Tongue (tissue), 2 donors: ENCODE measurements around the gene CACNA2D3. TPM values are rescaled to one million over a fixed set of nuclear protein-coding genes. Genes with fewer than 3 reads are reported as not detected.
"Not testable (repeated sequence)": the region's sequence is repeated elsewhere in the genome, so short reads cannot be mapped to it uniquely, and the experiment has no call there.

Experiments
- DNase-seq: peaks from one replicate; pipeline ENCODE4 v3.0.0-alpha.2; 2015
- total RNA-seq: library from RNA; depleted of rRNA; stranded (reverse); fragments of >200 nt; gene quantifications from one replicate; pipeline ENCODE4 v1.2.3, GENCODE V29; 2014

Gene CACNA2D3
- total RNA-seq, 1 donor from 2014 or later, result 2.5 TPM

DNA sequence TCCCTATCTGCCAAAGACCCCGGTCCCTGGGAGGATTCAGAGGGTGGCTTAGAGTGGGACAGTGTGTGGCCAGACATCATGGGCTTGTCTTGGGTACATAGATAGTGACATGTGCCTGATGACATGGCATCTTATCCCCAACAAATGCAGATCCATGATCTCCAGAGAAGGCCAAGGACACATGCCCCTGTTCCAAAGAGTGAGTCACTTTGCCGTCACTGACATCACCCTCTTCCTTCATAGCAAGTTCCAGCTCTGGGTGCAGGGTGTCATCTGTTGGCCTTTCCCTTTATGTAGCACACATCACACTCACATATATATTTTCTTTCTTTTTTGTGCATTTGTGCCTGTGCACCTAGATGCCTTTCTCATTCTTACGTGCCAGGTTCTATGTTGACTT, 455.0 kb downstream of the CACNA2D3 start:
- DNase-seq, result no peak

DNA sequence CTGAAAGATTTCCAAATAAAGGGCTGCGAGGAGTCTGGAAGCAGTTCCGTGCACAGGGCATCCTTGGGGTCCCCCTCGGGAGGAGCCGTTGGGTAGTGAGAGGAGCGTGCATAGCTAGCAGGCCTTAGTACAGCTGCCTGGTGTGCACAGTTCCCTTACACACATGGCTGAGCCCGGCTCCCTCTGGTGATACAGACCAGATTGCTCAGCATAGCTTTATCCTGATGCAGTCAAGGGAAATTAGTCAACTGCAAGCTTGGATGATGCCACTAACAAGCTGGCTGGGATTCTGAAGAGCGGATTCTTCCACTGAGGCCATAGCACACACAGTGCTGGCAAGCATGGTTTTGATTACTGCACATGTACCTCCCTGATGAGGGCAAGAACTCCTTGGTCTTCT, 456.1 kb downstream of the CACNA2D3 start:
- peak; percentile 30 for DNase-seq

DNA sequence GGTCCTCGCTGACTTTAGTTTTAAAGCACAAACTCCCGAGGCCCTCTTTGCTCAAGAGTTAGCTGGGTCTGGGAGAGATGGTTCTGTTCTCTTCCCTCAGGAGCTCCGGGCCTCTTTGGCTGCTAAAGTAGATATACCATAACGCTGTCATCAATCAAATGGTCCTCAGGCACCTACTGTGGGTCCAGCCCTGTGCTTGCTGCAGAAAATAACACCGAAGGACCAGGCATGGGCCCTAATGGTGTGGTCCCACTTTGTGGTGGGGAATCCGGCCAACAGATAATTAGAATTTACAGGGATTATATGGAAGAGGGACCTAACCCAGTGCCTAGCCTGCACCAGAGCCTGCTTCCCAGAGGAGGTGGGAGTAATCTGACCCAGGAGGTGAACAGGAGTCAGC, 458.1 kb downstream of the CACNA2D3 start:
- DNase-seq, result no peak

DNA sequence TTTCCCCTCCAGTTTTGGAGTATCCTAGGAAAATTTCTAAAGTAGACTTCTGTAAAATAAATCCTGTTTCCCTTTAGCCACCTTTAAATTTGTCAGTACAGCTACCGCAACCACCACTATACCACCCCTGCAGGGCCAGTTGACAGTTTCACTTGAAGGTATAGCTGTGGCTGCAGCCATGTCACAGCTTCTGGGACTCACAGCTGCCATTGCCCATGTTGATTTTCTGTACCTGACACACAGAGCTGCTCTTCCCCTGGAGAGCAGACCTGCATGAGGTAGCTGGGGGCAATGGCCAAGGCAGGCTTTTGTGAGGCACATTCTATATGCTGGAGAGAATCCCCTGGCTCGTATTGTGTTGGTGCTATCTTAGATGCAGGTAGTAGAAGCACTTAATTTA, 460.1 kb downstream of the CACNA2D3 start:
- no peak for DNase-seq

DNA sequence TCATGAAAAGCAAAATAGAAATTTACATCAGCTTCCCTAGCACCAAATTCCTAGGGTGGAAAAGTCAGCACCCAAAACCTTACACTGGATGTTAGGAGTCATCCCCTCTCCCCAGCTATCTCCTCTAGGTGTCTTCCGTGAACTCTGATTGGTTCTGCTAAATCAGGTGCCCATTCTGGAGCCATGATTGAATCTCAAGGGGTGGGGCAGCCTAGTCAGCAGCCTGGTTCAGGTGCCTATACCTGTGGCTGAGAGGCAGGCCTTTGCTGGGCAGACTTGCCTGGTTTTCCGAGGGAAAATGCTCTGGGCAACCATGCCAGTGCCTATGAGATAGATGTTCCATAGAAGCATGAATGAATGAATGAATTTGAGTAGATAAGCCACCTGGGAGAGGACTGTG, 468.8 kb downstream of the CACNA2D3 start:
- DNase-seq, result no peak

DNA sequence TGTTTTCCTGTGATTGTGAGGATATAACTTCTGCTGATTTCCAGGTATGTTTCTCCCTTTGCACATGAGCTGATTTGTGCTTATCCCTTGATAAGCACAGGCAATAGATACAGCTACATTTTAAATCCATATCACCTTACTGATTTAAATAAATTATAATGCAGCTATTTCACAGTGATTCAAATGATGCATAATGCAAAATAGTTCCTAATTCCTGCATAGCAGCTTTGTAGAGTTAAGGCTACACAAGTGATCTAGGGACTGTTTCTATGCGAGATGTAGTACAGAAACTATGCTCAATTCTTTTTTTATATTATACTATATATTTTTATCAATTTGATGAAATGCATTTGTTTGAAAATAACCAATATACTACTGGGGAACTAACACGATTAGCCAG, 471.3 kb downstream of the CACNA2D3 start:
- DNase-seq, result no peak

DNA sequence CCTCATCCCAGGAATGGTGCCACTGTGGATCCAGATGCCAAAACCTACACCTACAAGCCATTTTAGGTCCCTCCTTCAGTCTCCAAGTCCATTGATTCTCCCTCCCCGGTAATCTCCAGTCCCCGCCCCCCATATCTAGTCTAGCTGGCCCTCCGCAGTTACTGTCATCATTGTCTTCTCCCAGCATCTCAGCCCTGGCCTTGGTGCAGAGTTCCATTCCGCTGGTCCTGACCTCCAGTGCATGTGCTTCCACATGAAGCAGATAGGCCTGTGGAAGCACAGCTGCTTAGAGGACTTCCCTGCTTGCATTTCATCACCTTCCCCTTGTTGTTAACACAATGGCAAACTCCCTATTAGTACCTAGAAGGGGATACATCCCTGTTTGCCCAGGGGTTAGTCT, 473.7 kb downstream of the CACNA2D3 start:
- no peak for DNase-seq

DNA sequence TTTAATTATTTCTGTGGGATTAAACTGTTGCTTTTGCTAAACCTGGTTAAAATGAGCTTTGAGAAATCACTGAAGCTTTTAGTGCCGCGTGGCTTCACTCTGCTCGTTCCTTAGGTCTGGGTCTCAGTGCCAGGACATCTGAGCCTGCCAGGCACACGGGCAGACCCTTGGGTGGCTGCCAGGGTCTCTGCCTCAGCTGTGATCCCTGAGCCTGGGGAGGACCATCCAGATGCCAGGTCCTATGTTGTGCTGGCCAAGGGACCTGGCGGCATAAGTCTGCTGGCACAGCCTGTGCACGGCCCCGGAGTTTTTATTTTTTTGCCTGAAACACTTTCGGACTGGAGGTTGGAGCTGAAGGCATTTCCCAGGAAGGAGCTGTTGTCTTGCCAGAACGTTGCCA, 477.4 kb downstream of the CACNA2D3 start:
- DNase-seq, result peak; percentile 90

DNA sequence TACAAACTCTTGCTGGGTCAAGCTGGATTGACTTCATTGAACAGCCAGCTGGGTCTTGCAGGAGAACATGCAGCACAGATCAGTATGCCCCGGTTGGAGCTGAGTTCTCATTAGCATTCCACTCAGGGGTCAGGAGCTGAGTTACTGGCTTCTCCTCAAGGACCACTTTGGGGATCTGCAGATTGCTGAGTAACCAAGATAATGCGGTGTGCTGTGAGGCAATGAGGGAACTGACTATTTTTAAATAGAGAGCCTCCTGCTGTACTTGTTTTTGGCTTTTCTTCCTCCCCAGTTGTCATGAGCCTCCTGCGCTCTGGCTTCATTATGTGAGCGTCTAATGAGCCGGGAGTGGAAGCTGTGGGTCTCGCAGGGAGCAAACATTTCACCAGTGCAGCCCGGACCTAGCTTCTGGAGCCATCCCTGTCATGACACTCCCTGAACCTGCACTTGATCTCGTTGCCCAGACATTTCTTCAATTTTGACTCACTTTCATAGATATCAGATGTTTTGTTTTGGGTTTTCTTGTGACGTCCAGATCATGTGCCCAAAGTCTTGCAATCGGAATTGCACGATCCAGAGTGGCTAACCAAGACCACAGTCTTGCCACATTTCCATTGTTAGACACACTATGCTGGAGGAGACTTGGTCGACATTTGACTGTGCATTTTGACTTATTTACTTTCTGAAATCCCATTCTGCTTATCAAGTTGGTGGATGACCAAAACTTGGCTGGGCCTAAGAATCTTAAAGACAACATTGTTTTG, 478.3 kb downstream of the CACNA2D3 start:
- DNase-seq, result peak; percentile 55

DNA sequence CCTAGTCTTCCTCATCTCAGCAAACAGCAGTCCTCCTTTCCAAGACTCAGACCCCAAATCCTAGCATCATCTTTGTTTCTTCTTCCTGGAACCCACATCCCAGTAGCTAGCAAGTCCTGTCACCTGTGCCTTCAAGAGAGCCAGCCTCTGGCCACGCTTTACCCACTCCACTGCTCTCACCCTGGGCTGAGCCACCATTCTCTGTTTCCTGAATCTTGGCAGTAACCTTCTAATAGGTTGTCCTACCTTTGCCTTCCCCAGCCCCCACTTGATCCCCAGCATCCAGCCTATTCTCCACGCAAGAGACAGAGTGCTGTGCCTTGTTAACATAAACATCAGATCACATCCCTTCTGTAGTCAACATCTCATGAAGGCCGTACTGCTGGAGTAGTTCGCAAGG, 482.1 kb downstream of the CACNA2D3 start:
- DNase-seq, result no peak

DNA sequence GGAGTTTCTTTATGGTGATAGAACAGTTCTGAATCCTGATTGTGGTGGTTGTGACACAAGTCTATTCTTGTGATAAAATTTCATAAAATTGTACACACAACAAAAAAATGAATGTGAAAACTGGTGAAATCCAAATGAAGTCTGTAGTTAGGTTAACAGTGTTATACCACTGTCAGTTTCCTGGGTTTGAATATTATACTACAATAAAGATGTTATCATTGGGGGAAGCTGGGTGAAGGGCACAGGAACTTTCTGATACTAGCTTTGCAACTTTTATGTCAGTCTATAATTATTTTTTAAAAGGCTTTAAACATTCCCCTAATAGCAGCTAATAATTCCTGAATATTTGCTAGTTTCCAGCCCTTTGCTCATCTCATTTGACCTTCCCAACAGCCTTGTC, 485.7 kb downstream of the CACNA2D3 start:
- DNase-seq, result no peak

DNA sequence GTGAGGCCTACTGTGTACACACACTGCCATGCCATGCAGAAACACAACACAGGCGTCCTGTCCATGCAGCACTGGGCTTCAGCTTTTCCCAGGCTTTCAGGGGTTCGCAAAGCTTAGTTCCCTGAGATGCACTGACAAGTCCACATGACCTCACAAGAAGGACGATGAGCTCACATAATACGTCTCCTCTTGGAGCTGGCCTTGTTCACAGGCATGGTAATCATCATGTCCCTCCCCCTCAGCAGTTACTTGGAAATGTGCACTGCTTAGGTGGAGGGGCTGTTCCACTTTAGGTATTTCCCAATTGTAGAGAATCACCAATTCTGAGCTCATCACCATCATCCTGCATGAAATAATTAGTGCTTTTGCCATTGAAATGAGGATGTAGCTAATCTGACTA, 496.7 kb downstream of the CACNA2D3 start:
- DNase-seq, result peak; percentile 41

DNA sequence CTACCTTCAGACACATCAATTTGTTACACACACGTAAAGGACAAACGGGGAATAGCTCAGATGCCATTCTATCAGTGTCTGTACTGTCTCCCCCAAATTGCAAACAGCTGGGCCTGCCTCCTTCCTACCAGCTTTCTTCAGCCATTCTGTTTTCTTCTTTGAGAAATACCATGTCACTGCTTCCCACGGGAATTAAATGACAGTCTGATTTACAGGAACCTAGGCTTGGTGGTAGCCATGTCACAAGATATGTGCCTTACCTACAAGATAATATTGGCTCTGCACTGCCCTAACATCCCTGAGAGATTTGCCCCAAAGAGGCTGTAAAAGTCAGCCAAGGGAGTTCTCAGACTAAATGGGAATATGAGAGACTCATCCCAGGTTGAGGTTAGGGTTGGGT, 497.2 kb downstream of the CACNA2D3 start:
- no peak for DNase-seq

DNA sequence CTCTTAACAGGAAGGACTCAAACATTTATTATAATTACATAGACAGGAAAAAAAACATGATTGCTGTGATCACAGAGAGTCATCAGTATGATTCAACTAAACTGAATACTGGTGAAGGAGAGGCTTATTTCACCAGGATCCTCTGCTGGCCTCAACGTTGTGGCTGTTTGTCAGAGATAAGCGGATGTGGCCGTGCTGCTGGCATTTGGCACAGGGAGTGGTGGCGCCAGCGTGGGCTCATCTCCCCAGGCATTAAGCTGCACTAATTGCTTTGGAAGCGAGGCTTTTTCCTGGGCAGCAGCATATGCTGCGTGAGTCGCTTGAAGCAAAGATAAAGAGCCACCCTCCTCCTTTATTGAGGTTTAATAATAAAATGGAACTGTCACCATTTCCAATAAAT, 498.8 kb downstream of the CACNA2D3 start:
- peak; percentile 44 for DNase-seq

DNA sequence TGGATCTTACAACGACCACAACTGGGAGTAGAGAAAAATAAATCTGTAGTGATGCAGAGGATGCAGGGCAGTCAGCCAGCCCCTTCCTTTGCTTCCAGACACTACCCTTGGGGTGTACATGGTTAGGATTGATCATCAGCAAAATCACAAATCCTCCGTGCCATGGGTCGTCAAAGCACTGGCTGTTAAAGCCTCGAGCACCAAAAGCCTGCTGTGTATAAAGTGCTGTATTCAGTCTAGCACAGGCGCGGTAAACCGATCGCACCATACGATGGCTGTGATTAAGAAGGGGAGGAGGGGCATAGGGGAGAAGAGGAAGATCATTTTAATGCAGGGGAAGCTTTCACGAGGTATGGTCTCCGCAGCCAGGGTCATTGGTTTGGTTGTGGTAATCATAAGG, 500.3 kb downstream of the CACNA2D3 start:
- no peak for DNase-seq

DNA sequence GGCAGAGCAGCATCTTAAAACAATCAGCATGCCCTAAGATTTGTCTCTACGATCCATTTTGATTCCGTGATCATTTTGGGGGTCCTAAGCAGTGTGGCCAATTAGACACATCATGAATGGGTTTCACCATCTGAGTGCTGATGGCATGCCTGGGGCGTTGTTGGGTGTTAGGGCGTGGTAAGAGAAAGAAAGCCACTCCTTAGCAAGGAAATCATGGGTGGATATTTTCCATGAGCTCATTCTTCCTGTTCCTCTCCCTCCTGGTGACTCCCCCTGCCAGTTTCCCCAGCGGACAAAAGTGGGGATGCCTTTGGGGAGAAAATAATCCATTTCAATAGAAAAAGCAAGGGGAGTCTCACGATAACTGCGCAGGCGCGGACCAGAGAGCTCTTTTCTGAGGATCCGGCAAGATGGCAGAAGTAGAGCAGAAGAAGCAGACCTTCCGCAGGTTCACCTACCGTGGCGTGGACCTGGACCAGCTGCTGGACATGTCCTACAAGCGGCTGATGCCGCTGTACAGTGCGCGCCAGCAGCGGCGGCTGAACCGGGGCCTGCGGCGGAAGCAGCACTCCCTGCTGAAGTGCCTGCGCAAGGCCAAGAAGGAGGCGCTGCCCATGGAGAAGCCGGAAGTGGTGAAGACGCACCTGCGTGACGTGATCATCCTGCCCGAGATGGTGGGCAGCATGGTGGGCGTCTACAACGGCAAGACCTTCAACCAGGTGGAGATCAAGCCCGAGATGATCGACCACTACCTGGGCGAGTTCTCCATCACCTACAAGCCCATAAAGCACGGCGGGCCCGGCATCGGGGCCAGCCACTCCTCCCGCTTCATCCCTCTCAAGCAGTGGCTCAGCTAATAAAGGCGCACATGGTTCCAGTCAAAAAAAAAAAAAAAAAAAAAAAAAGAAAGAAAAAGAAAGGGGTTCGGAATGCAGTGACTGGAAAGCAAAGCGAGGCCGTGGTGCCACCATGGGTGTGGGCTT, 503.7 kb downstream of the CACNA2D3 start:
- DNase-seq, result no peak

DNA sequence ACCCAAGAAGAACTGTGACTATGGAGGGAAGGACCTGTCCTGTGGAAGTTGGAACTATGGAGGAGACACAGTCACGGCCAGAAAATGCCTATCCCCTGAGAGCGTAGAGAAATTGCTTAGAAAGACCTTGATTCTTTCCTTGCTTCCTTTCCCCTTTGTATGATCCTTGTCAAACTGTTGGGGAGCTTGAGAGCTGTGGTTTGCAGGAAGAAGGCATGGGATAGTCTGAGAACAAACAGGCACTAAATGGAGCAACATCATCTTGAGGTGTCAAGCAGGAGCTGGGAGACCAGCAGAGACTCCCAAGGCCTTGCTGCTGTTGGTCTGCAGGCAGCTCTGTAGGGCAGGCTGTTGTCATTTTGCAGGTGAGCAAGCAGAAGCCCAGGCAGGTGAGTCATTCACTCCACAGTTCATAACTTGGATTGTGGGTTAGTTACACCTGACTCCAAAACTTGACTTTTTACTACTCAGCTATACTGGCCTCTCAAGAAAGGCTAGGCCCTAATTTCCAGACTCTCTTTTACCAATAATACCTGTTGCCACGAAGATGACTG, 506.6 kb downstream of the CACNA2D3 start:
- DNase-seq, result no peak

DNA sequence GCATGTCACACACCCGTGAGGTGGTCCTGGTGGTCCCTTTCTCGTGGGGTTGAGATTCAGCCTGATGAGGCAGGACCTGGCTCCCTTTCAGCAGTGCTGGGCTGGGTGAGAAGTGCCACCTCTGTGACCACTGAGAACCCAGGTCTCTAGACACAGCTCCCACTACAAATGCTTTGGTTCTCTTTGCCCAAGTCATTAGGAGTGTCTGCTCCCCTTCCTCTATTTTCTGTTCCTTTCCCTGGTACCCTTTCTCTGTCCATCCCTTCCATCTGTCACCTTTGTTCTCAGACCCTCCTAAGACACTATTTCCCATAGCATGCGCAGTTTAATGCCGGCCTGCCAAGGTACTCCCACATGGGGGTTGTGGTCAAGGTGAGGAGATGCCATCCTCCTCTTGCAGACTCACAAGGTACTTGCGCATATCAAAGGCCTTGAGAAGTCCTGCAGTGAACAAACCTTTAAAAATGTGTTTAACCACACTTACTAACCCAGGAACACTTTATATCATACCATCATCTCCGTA, 507.8 kb downstream of the CACNA2D3 start:
- no peak for DNase-seq

DNA sequence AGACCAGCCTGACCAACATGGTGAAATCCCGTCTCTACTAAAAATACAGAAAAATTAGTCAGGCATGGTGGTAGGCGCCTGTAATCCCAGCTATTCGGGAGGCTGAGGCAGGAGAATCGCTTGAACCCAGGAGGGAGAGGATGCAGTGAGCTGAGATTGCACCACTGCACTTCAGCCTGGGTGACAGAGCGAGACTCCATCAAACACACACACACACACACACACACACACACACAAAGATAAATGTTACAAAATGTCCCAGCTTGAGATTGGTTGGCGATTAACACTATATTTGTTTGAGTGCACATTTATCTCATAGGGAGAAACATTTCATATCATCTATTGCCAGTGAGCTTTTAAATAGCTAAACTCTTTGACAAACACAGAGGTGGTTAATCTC, 508.6 kb downstream of the CACNA2D3 start:
- DNase-seq, result not testable (repeated sequence)

DNA sequence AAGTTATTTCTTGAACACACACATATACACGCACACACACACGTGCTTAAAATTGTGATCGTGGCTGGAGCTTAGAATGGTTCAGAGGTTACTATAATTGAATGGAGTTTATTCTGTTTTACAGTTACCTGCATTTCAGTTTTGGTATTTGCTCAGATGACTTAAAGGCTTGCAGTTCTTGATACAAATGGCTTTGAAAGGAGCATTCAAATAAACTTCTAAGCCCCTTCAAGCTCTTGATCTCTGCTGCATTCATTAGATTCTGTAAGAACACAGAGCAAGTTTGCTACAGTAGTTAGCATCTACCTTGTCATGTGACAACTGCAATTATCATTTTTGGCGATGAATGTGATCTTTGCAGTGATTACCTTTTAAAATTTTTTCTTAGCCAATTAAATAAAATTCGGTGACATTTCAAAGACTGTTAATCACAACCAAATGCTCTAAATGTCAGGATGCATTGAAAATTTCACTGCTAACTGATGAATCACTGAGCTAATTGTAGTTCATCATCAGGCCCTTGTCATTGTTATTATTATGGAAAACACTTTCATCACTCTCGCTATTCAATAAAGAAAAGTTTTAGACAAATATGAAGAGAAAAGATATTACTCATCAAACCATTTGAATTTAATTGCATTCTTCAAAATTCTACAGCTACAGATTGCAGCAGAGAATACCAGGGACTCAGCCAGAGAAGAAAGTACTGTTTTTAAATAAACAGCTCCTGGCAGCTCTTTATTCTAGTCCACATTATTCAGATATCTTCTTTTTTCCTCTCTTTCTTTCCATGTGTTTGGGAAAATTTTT, 509.4 kb downstream of the CACNA2D3 start:
- DNase-seq, result no peak

DNA sequence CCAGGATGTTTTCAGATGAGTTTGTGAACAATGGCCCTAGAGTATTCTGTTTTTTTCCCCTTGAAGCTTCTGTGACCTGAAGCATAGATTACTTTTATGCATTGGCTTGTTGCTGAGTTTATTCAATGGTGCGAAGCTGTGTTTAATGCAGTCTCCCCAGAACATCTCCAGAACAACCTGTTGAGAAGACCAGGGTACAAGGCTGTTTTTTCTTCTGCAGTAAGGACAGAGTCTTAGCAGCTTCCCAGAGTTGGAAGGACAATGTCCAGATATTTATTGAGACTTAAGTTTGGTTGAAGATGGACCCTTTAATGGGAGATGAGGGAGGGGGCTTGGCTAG, 509.9 kb downstream of the CACNA2D3 start:
- DNase-seq, result no peak

DNA sequence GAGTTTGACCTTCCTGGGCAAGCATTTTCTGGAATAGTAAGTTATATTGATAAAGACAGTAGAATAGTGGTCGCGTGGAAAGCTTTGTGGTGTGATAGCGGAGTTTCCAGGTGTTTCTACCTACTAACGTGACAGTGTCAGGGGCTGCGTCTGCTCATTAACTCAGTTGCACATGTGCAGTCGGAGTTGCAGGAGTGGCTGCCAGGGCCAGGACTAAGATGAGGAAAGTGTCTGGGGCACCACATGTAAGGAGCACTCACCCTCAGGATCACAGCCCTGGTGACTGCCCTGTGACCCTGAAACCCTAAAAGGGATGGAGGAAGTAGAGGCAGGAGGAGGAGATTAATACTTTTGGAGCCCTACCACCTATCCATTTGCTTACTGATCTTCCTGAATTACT, 510.5 kb downstream of the CACNA2D3 start:
- DNase-seq, result no peak
